C4-2B (cell line): Measurements from ENCODE around the gene TRUB2.

ENCODE experiments used
- CTCF ChIP-seq: fragments of 450-650 bp; conservative IDR thresholded peaks from 2 replicates; pipeline ENCODE4 v1.5.1; 2017; ENCODE audit warnings: mild to moderate bottlenecking
- ZFX ChIP-seq: fragments of 450-650 bp; IDR thresholded peaks from 2 replicates; pipeline ENCODE4 v1.6.1; 2017

GRCh38 chr9:128343855-128344254 is 21.6 kb upstream of the TRUB2 start:
- no peak for TF ChIP-seq CTCF
- no peak for TF ChIP-seq ZFX
